DOHH2 (cell line): ENCODE data around the gene GSG1L.

Experiments used
- EZH2phosphoT487 ChIP-seq: fragments of 200-600 bp; sonication (generic); IDR thresholded peaks from 2 replicates; pipeline ENCODE4 v1.6.1; 2017; ENCODE audit warnings: borderline replicate concordance, mild to moderate bottlenecking, antibody characterized with exemption, low read length, moderate library complexity, mixed read lengths
- TF ChIP-seq, protein P1 (sequence below): fragments of 200-600 bp; sonication (generic); IDR thresholded peaks from one replicate; pipeline ENCODE4 v1.5.1; 2014; ENCODE audit warnings: antibody characterized with exemption, mild to moderate bottlenecking, low read depth, low read length; ENCODE audit not compliant: poor library complexity, severe bottlenecking

- TF ChIP-seq, protein P1, sequence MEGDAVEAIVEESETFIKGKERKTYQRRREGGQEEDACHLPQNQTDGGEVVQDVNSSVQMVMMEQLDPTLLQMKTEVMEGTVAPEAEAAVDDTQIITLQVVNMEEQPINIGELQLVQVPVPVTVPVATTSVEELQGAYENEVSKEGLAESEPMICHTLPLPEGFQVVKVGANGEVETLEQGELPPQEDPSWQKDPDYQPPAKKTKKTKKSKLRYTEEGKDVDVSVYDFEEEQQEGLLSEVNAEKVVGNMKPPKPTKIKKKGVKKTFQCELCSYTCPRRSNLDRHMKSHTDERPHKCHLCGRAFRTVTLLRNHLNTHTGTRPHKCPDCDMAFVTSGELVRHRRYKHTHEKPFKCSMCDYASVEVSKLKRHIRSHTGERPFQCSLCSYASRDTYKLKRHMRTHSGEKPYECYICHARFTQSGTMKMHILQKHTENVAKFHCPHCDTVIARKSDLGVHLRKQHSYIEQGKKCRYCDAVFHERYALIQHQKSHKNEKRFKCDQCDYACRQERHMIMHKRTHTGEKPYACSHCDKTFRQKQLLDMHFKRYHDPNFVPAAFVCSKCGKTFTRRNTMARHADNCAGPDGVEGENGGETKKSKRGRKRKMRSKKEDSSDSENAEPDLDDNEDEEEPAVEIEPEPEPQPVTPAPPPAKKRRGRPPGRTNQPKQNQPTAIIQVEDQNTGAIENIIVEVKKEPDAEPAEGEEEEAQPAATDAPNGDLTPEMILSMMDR: no peak
- no peak for TF ChIP-seq EZH2phosphoT487
Observed at GRCh38 chr16:27860091-27860490, 203.4 kb downstream of the GSG1L start.
